HCT116 (cell line): ENCODE results near the gene SLC6A3. TPM values are rescaled to one million over a fixed set of nuclear protein-coding genes. Genes with fewer than 3 reads are reported as not detected.

Experiments
- ATAC-seq: fragments of 200-7000 bp; cut with Tn5 transposase; 2 replicates; pipeline ENCODE4 v1.9.1; 2020; ENCODE audit warnings: mild to moderate bottlenecking, moderate library complexity
- BruUV-seq: library from RNA; stranded (reverse); fragments of 400-500 nt; replicated peaks from 2 replicates; lab custom pipeline; 2021; lab: Mats Ljungman, UMichigan
- CTCF ChIA-PET: fragments of 300-600 bp; sonication (Branson Sonifier 250); formaldehyde crosslinking; loops from one replicate; lab custom pipeline; 2021; ENCODE audit warnings: antibody characterized with exemption; lab: Charles Lee
- POLR2A ChIA-PET: fragments of 300-600, 350-600 bp; sonication (Branson Sonifier 250); formaldehyde crosslinking; loops from one replicate; lab custom pipeline; 2021; ENCODE audit warnings: antibody characterized with exemption; lab: Charles Lee
- RAD21 ChIA-PET, 2 experiments: fragments of 300-600 bp; sonication (Branson Sonifier 250); formaldehyde crosslinking; loops; one replicate each; lab custom pipeline; 2023; ENCODE audit warnings: low total read pairs in 2 of 2; ENCODE audit not compliant: uncharacterized antibody in 2 of 2, unreplicated experiment in 2 of 2, low non-redundant PET in 1 of 2; lab: Charles Lee
- DNase-seq: peaks from one replicate; pipeline ENCODE4 v3.0.0-alpha.2; 2010; ENCODE audit warnings: low read depth, low spot score
- H2AFZ ChIP-seq: fragments of 200-600 bp; shearing (Covaris generic), sonication (generic); 2 replicates; pipeline ENCODE4 v1.6.1; 2017; ENCODE audit warnings: low read depth, mixed run types, mixed read lengths, antibody characterized with exemption, low read length; ENCODE audit not compliant: poor library complexity, severe bottlenecking
- H3K27ac ChIP-seq: 2 replicates; pipeline ENCODE4 v1.5.1; 2012; ENCODE audit warnings: low read depth, low read length
- H3K27me3 ChIP-seq: fragments of 200-600 bp; sonication (generic); 2 replicates; pipeline ENCODE4 v1.6.1; 2016; ENCODE audit warnings: mixed run types, low read length, mixed read lengths; ENCODE audit not compliant: insufficient read depth
- H3K36me3 ChIP-seq, 2 experiments: fragments of 200-500 bp in 1 of 2; fragments of 200-600 bp in 1 of 2; sonication (Bioruptor generic) in 1 of 2; sonication (generic) in 1 of 2; 2 replicates each; pipeline versions ENCODE4 v1.5.1 to v1.6.1; 2014 to 2016; ENCODE audit warnings: low read length in 2 of 2, inconsistent platforms in 1 of 2, mixed read lengths in 1 of 2, mixed run types in 1 of 2; ENCODE audit not compliant: insufficient read depth in 2 of 2, control insufficient read depth in 1 of 2
- H3K4me1 ChIP-seq, 2 experiments: fragments of 200-600 bp in 1 of 2; sonication (generic) in 1 of 2; 2 replicates each; pipeline versions ENCODE4 v1.5.1 to v1.6.1; 2012 to 2017; ENCODE audit warnings: low read length in 2 of 2, inconsistent platforms in 1 of 2, mild to moderate bottlenecking in 1 of 2, mixed read lengths in 1 of 2, mixed run types in 1 of 2, moderate library complexity in 1 of 2; ENCODE audit not compliant: insufficient read depth in 2 of 2, control insufficient read depth in 1 of 2
- H3K4me2 ChIP-seq: fragments of 200-600 bp; sonication (generic); 2 replicates; pipeline ENCODE4 v1.6.1; 2017; ENCODE audit warnings: mixed run types, low read length, mixed read lengths
- H3K4me3 ChIP-seq, 2 experiments: fragments of 200-600 bp in 1 of 2; sonication (generic) in 1 of 2; replicated peaks in 1 of 2; 2 replicates each; pipeline ENCODE4 v1.5.1; 2011 to 2016; ENCODE audit warnings: low read length in 2 of 2, control low read depth in 1 of 2, low read depth in 1 of 2, mild to moderate bottlenecking in 1 of 2, mixed read lengths in 1 of 2, mixed run types in 1 of 2
- H3K79me2 ChIP-seq: fragments of 200-600 bp; sonication (generic); 2 replicates; pipeline ENCODE4 v1.6.1; 2017; ENCODE audit warnings: mild to moderate bottlenecking, mixed run types, low read length, moderate library complexity, mixed read lengths; ENCODE audit not compliant: insufficient read depth
- H3K9ac ChIP-seq: fragments of 200-600 bp; sonication (generic); 2 replicates; pipeline ENCODE4 v1.6.1; 2016; ENCODE audit warnings: low read length, mixed read lengths
- H3K9me2 ChIP-seq: fragments of 200-600 bp; sonication (generic), shearing (Covaris generic); 2 replicates; pipeline ENCODE4 v1.6.1; 2017; ENCODE audit warnings: mixed run types, mild to moderate bottlenecking, moderate library complexity; ENCODE audit not compliant: insufficient read depth
- H3K9me3 ChIP-seq, 2 experiments: fragments of 200-500 bp in 1 of 2; fragments of 200-600 bp in 1 of 2; sonication (Bioruptor generic) in 1 of 2; sonication (generic) in 1 of 2; 2 replicates each; pipeline ENCODE4 v1.6.1; 2014 to 2017; ENCODE audit warnings: low read length in 2 of 2, mixed read lengths in 2 of 2, inconsistent platforms in 1 of 2, low read depth in 1 of 2, mild to moderate bottlenecking in 1 of 2, mixed run types in 1 of 2, moderate library complexity in 1 of 2; ENCODE audit not compliant: control insufficient read depth in 1 of 2, insufficient read depth in 1 of 2
- H4K20me1 ChIP-seq: fragments of 200-600 bp; sonication (generic), shearing (Covaris generic); 2 replicates; pipeline ENCODE4 v1.6.1; 2017; ENCODE audit warnings: mixed run types, mild to moderate bottlenecking, moderate library complexity; ENCODE audit not compliant: insufficient read depth
- CBX3 ChIP-seq: IDR thresholded peaks from 2 replicates; pipeline ENCODE4 v1.6.1; 2012; ENCODE audit warnings: low read depth
- CEBPB ChIP-seq: IDR thresholded peaks from 2 replicates; pipeline ENCODE4 v1.6.1; 2012; ENCODE audit warnings: low read depth
- EGR1 ChIP-seq: IDR thresholded peaks from 2 replicates; pipeline ENCODE4 v1.6.1; 2012; ENCODE audit warnings: low read depth
- ELF1 ChIP-seq: IDR thresholded peaks from 2 replicates; pipeline ENCODE4 v1.6.1; 2012; ENCODE audit warnings: low read depth, borderline replicate concordance
- EZH2phosphoT487 ChIP-seq: fragments of 200-600 bp; IDR thresholded peaks from 2 replicates; pipeline ENCODE4 v1.6.1; 2018; ENCODE audit warnings: antibody characterized with exemption, borderline replicate concordance
- FOSL1 ChIP-seq: IDR thresholded peaks from 2 replicates; pipeline ENCODE4 v1.6.1; 2012; ENCODE audit warnings: low read depth
- JUND ChIP-seq: IDR thresholded peaks from 2 replicates; pipeline ENCODE4 v1.6.1; 2012
- POLR2A ChIP-seq: IDR thresholded peaks from 2 replicates; pipeline ENCODE4 v1.7.0; 2011; ENCODE audit warnings: borderline replicate concordance; ENCODE audit not compliant: insufficient read depth, insufficient read length; ENCODE audit errors: extremely low read depth
- RAD21 ChIP-seq: IDR thresholded peaks from 2 replicates; pipeline ENCODE4 v1.6.1; 2012; ENCODE audit warnings: low read depth, mild to moderate bottlenecking
- SIN3A ChIP-seq: IDR thresholded peaks from 2 replicates; pipeline ENCODE4 v1.6.1; 2012; ENCODE audit warnings: low read depth
- SP1 ChIP-seq: IDR thresholded peaks from 2 replicates; pipeline ENCODE4 v1.6.1; 2012; ENCODE audit warnings: low read depth
- SRF ChIP-seq: IDR thresholded peaks from 2 replicates; pipeline ENCODE4 v1.6.1; 2012; ENCODE audit warnings: low read depth
- YY1 ChIP-seq: IDR thresholded peaks from 2 replicates; pipeline ENCODE4 v1.6.1; 2011; ENCODE audit warnings: low read length, low read depth, moderate library complexity, mild to moderate bottlenecking; ENCODE audit not compliant: insufficient replicate concordance; ENCODE audit errors: extremely low read depth
- ZNF274 ChIP-seq: fragments of 200-500 bp; sonication (Bioruptor generic); IDR thresholded peaks from 2 replicates; pipeline ENCODE4 v1.6.1; 2014; ENCODE audit warnings: mild to moderate bottlenecking, low read depth, low read length, inconsistent platforms
- intact Hi-C: fragments of 100-400 bp; cut with micrococcal nuclease; formaldehyde crosslinking; loops from 2 replicates; pipeline ENCODE4 v1.10.0; 2022
- total RNA-seq: library from RNA; stranded (reverse); gene quantifications from one replicate; pipeline ENCODE4 v1.2.1, GENCODE V29; 2021; ENCODE audit not compliant: unreplicated experiment
- TF ChIP-seq, protein P1 (sequence below): IDR thresholded peaks from 2 replicates; pipeline ENCODE4 v1.6.1; 2011; ENCODE audit warnings: mild to moderate bottlenecking, low read length, moderate library complexity; ENCODE audit not compliant: insufficient replicate concordance; ENCODE audit errors: extremely low read depth
- TF ChIP-seq, protein P2 (sequence below): IDR thresholded peaks from 2 replicates; pipeline ENCODE4 v1.6.1; 2012
- TF ChIP-seq, protein P3 (sequence below), 3 experiments: fragments of 200-600 bp in 1 of 3; sonication (generic) in 1 of 3; IDR thresholded peaks in 2 of 3; conservative IDR thresholded peaks in 1 of 3; 2 replicates each; pipeline ENCODE4 v1.5.1; 2012 to 2017; ENCODE audit warnings: low read depth in 2 of 3, low read length in 2 of 3, antibody characterized with exemption in 1 of 3, borderline replicate concordance in 1 of 3, control low read depth in 1 of 3, mild to moderate bottlenecking in 1 of 3, mixed read lengths in 1 of 3, mixed run types in 1 of 3, moderate library complexity in 1 of 3; ENCODE audit not compliant: insufficient read depth in 1 of 3
- TF ChIP-seq, protein P4 (sequence below): IDR thresholded peaks from 2 replicates; pipeline ENCODE4 v1.6.1; 2012; ENCODE audit warnings: low read depth

Gene SLC6A3
- total RNA-seq, 1 experiment from 2014 or later, result not detected

DNA sequence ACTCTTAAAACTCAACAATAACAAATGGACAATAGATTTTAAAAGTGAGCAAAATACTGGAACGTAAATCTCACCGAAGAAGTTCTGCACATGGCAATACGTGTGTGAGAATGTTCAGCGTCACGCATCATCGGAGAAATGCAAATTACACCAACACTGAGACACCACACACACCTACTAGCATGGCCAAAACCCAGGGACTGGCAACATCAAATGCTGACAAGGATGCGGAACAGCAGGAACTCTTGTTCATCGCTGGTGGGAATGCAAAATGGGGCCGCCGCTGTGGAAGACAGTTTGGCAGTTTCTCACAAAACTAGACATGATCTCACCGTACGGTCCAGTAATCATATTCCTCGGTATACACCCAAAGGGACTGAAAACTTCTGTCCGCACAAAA, 78.7 kb downstream of the SLC6A3 start:
- no peak for ATAC-seq
- TF ChIP-seq YY1, result no peak
- no peak for TF ChIP-seq EZH2phosphoT487
- no peak for TF ChIP-seq SRF
- TF ChIP-seq, protein P1, sequence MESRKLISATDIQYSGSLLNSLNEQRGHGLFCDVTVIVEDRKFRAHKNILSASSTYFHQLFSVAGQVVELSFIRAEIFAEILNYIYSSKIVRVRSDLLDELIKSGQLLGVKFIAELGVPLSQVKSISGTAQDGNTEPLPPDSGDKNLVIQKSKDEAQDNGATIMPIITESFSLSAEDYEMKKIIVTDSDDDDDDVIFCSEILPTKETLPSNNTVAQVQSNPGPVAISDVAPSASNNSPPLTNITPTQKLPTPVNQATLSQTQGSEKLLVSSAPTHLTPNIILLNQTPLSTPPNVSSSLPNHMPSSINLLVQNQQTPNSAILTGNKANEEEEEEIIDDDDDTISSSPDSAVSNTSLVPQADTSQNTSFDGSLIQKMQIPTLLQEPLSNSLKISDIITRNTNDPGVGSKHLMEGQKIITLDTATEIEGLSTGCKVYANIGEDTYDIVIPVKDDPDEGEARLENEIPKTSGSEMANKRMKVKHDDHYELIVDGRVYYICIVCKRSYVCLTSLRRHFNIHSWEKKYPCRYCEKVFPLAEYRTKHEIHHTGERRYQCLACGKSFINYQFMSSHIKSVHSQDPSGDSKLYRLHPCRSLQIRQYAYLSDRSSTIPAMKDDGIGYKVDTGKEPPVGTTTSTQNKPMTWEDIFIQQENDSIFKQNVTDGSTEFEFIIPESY, result no peak
- TF ChIP-seq SIN3A, result no peak
- no peak for TF ChIP-seq RAD21
- TF ChIP-seq, protein P2, sequence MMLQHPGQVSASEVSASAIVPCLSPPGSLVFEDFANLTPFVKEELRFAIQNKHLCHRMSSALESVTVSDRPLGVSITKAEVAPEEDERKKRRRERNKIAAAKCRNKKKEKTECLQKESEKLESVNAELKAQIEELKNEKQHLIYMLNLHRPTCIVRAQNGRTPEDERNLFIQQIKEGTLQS, result no peak
- TF ChIP-seq CBX3, result no peak
- TF ChIP-seq ZNF274, result no peak
- TF ChIP-seq, protein P3, sequence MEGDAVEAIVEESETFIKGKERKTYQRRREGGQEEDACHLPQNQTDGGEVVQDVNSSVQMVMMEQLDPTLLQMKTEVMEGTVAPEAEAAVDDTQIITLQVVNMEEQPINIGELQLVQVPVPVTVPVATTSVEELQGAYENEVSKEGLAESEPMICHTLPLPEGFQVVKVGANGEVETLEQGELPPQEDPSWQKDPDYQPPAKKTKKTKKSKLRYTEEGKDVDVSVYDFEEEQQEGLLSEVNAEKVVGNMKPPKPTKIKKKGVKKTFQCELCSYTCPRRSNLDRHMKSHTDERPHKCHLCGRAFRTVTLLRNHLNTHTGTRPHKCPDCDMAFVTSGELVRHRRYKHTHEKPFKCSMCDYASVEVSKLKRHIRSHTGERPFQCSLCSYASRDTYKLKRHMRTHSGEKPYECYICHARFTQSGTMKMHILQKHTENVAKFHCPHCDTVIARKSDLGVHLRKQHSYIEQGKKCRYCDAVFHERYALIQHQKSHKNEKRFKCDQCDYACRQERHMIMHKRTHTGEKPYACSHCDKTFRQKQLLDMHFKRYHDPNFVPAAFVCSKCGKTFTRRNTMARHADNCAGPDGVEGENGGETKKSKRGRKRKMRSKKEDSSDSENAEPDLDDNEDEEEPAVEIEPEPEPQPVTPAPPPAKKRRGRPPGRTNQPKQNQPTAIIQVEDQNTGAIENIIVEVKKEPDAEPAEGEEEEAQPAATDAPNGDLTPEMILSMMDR (IDR thresholded peaks at IDR 0.05 in 2 of 3, conservative IDR thresholded peaks at IDR 0.05 in 1 of 3; ENCODE audit: borderline replicate concordance in 1 of 3, insufficient read depth in 1 of 3, low read depth in 2 of 3, low read length in 2 of 3), result no peak
- TF ChIP-seq ELF1, result no peak
- TF ChIP-seq POLR2A, result no peak
- no peak for TF ChIP-seq JUND
- TF ChIP-seq FOSL1, result no peak
- TF ChIP-seq CEBPB, result no peak
- no peak for TF ChIP-seq EGR1
- TF ChIP-seq, protein P4, sequence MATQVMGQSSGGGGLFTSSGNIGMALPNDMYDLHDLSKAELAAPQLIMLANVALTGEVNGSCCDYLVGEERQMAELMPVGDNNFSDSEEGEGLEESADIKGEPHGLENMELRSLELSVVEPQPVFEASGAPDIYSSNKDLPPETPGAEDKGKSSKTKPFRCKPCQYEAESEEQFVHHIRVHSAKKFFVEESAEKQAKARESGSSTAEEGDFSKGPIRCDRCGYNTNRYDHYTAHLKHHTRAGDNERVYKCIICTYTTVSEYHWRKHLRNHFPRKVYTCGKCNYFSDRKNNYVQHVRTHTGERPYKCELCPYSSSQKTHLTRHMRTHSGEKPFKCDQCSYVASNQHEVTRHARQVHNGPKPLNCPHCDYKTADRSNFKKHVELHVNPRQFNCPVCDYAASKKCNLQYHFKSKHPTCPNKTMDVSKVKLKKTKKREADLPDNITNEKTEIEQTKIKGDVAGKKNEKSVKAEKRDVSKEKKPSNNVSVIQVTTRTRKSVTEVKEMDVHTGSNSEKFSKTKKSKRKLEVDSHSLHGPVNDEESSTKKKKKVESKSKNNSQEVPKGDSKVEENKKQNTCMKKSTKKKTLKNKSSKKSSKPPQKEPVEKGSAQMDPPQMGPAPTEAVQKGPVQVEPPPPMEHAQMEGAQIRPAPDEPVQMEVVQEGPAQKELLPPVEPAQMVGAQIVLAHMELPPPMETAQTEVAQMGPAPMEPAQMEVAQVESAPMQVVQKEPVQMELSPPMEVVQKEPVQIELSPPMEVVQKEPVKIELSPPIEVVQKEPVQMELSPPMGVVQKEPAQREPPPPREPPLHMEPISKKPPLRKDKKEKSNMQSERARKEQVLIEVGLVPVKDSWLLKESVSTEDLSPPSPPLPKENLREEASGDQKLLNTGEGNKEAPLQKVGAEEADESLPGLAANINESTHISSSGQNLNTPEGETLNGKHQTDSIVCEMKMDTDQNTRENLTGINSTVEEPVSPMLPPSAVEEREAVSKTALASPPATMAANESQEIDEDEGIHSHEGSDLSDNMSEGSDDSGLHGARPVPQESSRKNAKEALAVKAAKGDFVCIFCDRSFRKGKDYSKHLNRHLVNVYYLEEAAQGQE, result no peak
- no peak for TF ChIP-seq SP1
- intact Hi-C loops, result no loop called here
- no peaks in the 10 kb centered on the region for H3K9me2 ChIP-seq
- H3K9ac ChIP-seq, result no peak overlapping the region
- DNase-seq, result no peak
- H3K79me2 ChIP-seq, result no peaks in the 10 kb centered on the region
- ChIA-PET POLR2A (no interaction called here), RAD21 (no interaction called here), CTCF (no interaction called here)
- peaks cover 43% of the 10 kb centered on the region; the same call in 1 of the 2 replicates for H3K27me3 ChIP-seq
- BruUV-seq, result no TSS peak
- no peak overlapping the region for H2AFZ ChIP-seq
- H3K36me3 ChIP-seq, result no peaks in the 10 kb centered on the region
- no peaks in the 10 kb centered on the region for H3K9me3 ChIP-seq
- 0 out of 2 replicates have a peak, but pooled peaks cover 3% of the 10 kb centered on the region for H4K20me1 ChIP-seq
- no peak overlapping the region for H3K4me2 ChIP-seq
- H3K4me1 ChIP-seq, result no peaks in the 10 kb centered on the region
- H3K27ac ChIP-seq, result no peak overlapping the region
- H3K4me3 ChIP-seq, result no peak overlapping the region
